Measurements from ENCODE around the gene SPATA31C1. TPM values are rescaled to one million over a fixed set of nuclear protein-coding genes. Genes with fewer than 3 reads are reported as not detected.
"Not testable (repeated sequence)": the region's sequence is repeated elsewhere in the genome, so short reads cannot be mapped to it uniquely, and the experiment has no call there.

Gene SPATA31C1
- total and polyA plus RNA-seq, 2 donors (not counting 1 experiment from before 2014, with no cell fraction given) = not detected

DNA sequence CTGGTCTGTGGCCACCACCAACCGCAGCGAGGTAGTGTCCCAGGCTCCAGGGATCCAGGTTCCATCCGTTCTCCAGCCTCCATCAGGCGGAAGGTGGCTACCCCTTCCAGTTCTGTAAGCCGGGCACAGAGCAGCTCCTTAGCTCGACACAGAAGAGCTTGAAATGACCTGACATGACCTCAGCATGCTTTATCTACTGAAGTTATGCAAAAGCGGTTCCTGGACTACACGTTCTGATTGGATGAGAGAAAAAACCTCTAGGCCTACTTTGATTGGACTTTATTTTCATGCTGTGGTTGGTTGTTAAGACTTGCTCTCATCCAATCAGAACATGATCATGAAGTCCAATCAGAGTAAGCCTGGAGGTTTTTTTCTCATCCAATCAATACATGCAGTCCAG lies 21.3 kb downstream of the SPATA31C1 start:
- CTCF ChIA-PET; POLR2A ChIA-PET; H3K36me3 ChIP-seq (replicated peaks in 1 of 2; ENCODE audit: control extremely low read depth in 1 of 2, control insufficient read depth in 1 of 2, extremely low read depth in 1 of 2, insufficient read depth in 2 of 2, low read length in 1 of 2); H3K4me1 ChIP-seq (ENCODE audit: control insufficient read depth in 2 of 2, insufficient read depth in 2 of 2, low read length in 2 of 2); H3K4me1 Mint-ChIP-seq; H3K9me3 Mint-ChIP-seq (ENCODE audit: insufficient read depth); H3K4me3 Mint-ChIP-seq; H3K27ac Mint-ChIP-seq; H3K79me2 ChIP-seq (ENCODE audit: control insufficient read depth, insufficient read depth, low read length); ATAC-seq (ENCODE audit: low read depth); H3K27me3 ChIP-seq (replicated peaks in 1 of 4; ENCODE audit: control extremely low read depth in 1 of 4, control insufficient read depth in 3 of 4, insufficient read depth in 4 of 4, low read length in 3 of 4); H3K4me2 ChIP-seq (replicated peaks; ENCODE audit: low read depth, low read length, poor library complexity, severe bottlenecking); H3K9me3 ChIP-seq (ENCODE audit: control extremely low read depth in 1 of 3, control insufficient read depth in 2 of 3, insufficient read depth in 1 of 3, low read length in 2 of 3); H3K4me3 ChIP-seq (ENCODE audit: control extremely low read depth in 1 of 5, extremely low read depth in 1 of 5, insufficient read depth in 1 of 5, low read depth in 2 of 5, low read length in 4 of 5); intact Hi-C loops (cut with micrococcal nuclease); H3K27me3 Mint-ChIP-seq; H2AFZ ChIP-seq (ENCODE audit: insufficient read depth, low read depth, low read length, poor library complexity, severe bottlenecking); H4K20me1 ChIP-seq (ENCODE audit: control insufficient read depth, insufficient read depth, low read length, poor library complexity, severe bottlenecking); DNase-seq; H3K27ac ChIP-seq (ENCODE audit: low read length in 2 of 2); H3K9ac ChIP-seq (ENCODE audit: low read length): not testable (repeated sequence)
- WGBS (ENCODE audit: insufficient coverage) = 93% methylated on average over 2 of the region's 8 CpGs

DNA sequence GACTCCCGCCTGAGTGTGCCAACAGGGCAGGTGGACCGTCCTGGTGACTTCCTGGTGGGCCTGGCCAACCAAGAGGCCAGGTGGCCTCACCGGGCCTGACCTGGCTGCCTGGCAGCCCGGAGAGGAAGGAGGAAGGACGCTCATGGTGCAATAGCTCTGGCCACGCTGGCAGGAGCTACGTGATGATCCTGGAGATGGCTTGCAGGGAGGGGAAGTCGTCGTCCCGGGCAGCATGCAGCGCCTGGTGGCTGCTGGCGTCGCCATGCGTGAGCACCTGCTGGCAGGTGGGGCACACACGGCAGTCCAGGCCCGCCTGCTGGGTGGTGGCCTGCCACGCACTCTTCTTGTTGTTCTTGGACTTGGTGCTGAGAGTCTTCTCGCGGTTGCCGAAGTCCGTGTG lies 26.3 kb downstream of the SPATA31C1 start:
- Histone ChIP-seq H3K36me3 (replicated peaks in 1 of 2; ENCODE audit: control extremely low read depth in 1 of 2, control insufficient read depth in 1 of 2, extremely low read depth in 1 of 2, insufficient read depth in 2 of 2, low read length in 1 of 2) (no peaks in the 10 kb centered on the region), H3K27me3 (replicated peaks in 1 of 4; ENCODE audit: control extremely low read depth in 1 of 4, control insufficient read depth in 3 of 4, insufficient read depth in 4 of 4, low read length in 3 of 4) (peaks cover 0 to 5% (median 0%) of the 10 kb centered on the region in 4 experiments), H3K9ac (ENCODE audit: low read length) (no peak overlapping the region), H3K4me1 (ENCODE audit: control insufficient read depth in 2 of 2, insufficient read depth in 2 of 2, low read length in 2 of 2) (no peaks in the 10 kb centered on the region), H3K79me2 (ENCODE audit: control insufficient read depth, insufficient read depth, low read length) (no peaks in the 10 kb centered on the region), H3K4me2 (replicated peaks; ENCODE audit: low read depth, low read length, poor library complexity, severe bottlenecking) (no peak overlapping the region), H4K20me1 (ENCODE audit: control insufficient read depth, insufficient read depth, low read length, poor library complexity, severe bottlenecking) (no peaks in the 10 kb centered on the region), H3K27ac (ENCODE audit: low read length in 2 of 2) (no peak overlapping the region), H2AFZ (ENCODE audit: insufficient read depth, low read depth, low read length, poor library complexity, severe bottlenecking) (no peak overlapping the region), H3K4me3 (ENCODE audit: control extremely low read depth in 1 of 5, extremely low read depth in 1 of 5, insufficient read depth in 1 of 5, low read depth in 2 of 5, low read length in 4 of 5) (no peak overlapping the region), H3K9me3 (ENCODE audit: control extremely low read depth in 1 of 3, control insufficient read depth in 2 of 3, insufficient read depth in 1 of 3, low read length in 2 of 3) (peaks cover 0 to 4% (median 1%) of the 10 kb centered on the region in 3 donors)
- H3K27me3 Mint-ChIP-seq = peaks cover 11% of the 10 kb centered on the region
- TF ChIP-seq CTCF (IDR thresholded peaks at IDR 0.05) = no peak
- TF ChIP-seq EZH2 (IDR thresholded peaks at IDR 0.05; ENCODE audit: borderline replicate concordance, insufficient read depth, low read depth, low read length, poor library complexity, severe bottlenecking) = no peak
- H3K9me3 Mint-ChIP-seq (ENCODE audit: insufficient read depth) = no peaks in the 10 kb centered on the region
- ChIA-PET CTCF (no interaction called here), POLR2A (no interaction called here)
- no peak overlapping the region for H3K27ac Mint-ChIP-seq
- WGBS (ENCODE audit: insufficient coverage) = 87% methylated on average over 21 of the region's 21 CpGs
- H3K4me3 Mint-ChIP-seq = no peak overlapping the region
- H3K4me1 Mint-ChIP-seq = no peaks in the 10 kb centered on the region
- intact Hi-C loops (cut with micrococcal nuclease) = no loop called here
- ATAC-seq (ENCODE audit: low read depth) (no peak), DNase-seq (no peak)
